HepG2 (cell line): Measurements from ENCODE around the gene KCNJ6. TPM values are rescaled to one million over a fixed set of nuclear protein-coding genes. Genes with fewer than 3 reads are reported as not detected.

Experiments
- BORCS8-MEF2B ChIP-seq: sonication (generic); formaldehyde crosslinking; IDR thresholded peaks from 2 replicates; pipeline ENCODE4 v1.8.0; 2022; ENCODE audit warnings: mild to moderate bottlenecking, missing genetic modification reagents
- CHCHD3 ChIP-seq: sonication (generic); formaldehyde crosslinking; IDR thresholded peaks from 2 replicates; pipeline ENCODE4 v1.8.0; 2022; ENCODE audit warnings: mild to moderate bottlenecking, missing genetic modification reagents, moderate library complexity
- DZIP1 ChIP-seq: sonication (generic); formaldehyde crosslinking; IDR thresholded peaks from 2 replicates; pipeline ENCODE4 v1.5.0; 2020; ENCODE audit warnings: mild to moderate bottlenecking, missing genetic modification reagents
- HNRNPK ChIP-seq: fragments of 200-400 bp; formaldehyde crosslinking; IDR thresholded peaks from 2 replicates; pipeline ENCODE4 v1.6.1; 2018; ENCODE audit warnings: low read length, low read depth, moderate library complexity, mild to moderate bottlenecking; ENCODE audit not compliant: poor library complexity, severe bottlenecking
- MTA3 ChIP-seq: sonication (generic); formaldehyde crosslinking; IDR thresholded peaks from 2 replicates; pipeline ENCODE4 v1.4.0; 2020; ENCODE audit warnings: missing genetic modification reagents
- NKX3-1 ChIP-seq: sonication (generic); formaldehyde crosslinking; IDR thresholded peaks from 2 replicates; pipeline ENCODE4 v1.5.0; 2020; ENCODE audit warnings: missing genetic modification reagents
- SRY ChIP-seq: sonication (generic); formaldehyde crosslinking; IDR thresholded peaks from 2 replicates; pipeline ENCODE4 v1.8.0; 2022; ENCODE audit warnings: mild to moderate bottlenecking, missing genetic modification reagents
- TAF15 ChIP-seq: fragments of 200-400 bp; formaldehyde crosslinking; IDR thresholded peaks from one replicate; pipeline ENCODE4 v1.6.1; 2018; ENCODE audit warnings: mild to moderate bottlenecking, low read depth, low read length; ENCODE audit not compliant: poor library complexity, severe bottlenecking
- ZNF205 ChIP-seq: IDR thresholded peaks from 2 replicates; pipeline ENCODE4 v1.6.1; 2018; ENCODE audit warnings: missing biosample characterization, missing genetic modification reagents
- polyA plus RNA-seq, 8 experiments: library from polyadenylated mRNA; depleted of rRNA in 3 of 8; stranded (reverse) in 7 of 8; unstranded in 1 of 8; fragments of >200 nt; fragmentation: Illumina TruSeq in 4 of 8; extraction: Trizol in 4 of 8; gene quantifications; 2 replicates each; pipeline versions ENCODE4 v1.2.1 to v1.2.3, GENCODE V29; 2011 to 2016; ENCODE audit warnings: low read depth in 4 of 8, missing spikeins in 1 of 8, mixed read lengths in 1 of 8; ENCODE audit not compliant: insufficient read depth in 1 of 8
- total RNA-seq, 5 experiments: library from RNA; depleted of rRNA; stranded (reverse); fragments of >200 nt; fragmentation: Illumina TruSeq; extraction: Trizol; gene quantifications; 2 replicates each; pipeline ENCODE4 v1.2.3, GENCODE V29; 2016; ENCODE audit warnings: low read depth in 1 of 5
- TF ChIP-seq, protein P1 (sequence below): sonication (generic); formaldehyde crosslinking; IDR thresholded peaks from 2 replicates; pipeline ENCODE4 v1.9.0; 2021; ENCODE audit warnings: mild to moderate bottlenecking, missing genetic modification reagents
- TF ChIP-seq, protein P2 (sequence below): IDR thresholded peaks from 2 replicates; pipeline ENCODE4 v1.6.1; 2016; ENCODE audit warnings: low read depth, missing genetic modification reagents, missing compliant biosample characterization
- TF ChIP-seq, protein P3 (sequence below): IDR thresholded peaks from 2 replicates; pipeline ENCODE4 v1.6.1; 2018; ENCODE audit warnings: missing genetic modification reagents, mild to moderate bottlenecking, missing compliant biosample characterization

KCNJ6 gene
- total and polyA plus RNA-seq, 2 of the 13 experiments (the other 11 are each of a cell fraction or from before 2014, with no cell fraction given): not detected

DNA sequence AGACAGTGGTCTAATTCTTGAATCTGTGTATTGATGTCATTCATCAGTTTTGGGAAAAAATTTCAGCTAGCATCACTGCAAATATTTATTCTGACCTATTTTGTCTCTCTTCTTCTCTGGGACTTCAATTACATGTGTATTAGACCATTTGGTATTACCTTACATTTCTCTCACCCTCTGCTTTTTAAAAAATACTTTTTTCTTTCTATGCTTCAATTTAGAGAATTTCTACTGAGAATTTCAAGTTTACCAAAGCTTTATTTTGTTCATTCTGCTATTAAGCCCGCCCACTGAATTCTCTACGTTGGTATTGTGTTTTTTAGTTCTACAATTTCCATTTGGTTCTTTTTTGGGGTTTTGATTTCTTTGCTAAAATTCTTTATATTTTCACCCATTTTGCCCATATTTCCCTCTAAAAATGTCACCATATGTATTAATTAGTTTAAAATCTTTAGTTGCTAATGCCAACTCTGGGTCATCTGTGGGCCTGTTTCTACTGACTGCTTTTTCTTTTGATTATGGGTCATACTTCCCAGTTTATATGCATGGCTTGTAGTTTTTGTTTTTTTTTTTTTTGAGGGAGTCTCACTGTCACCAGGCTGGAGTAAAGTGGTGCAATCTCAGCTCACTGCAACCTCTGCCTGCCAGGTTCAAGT lies 337.7 kb downstream of the KCNJ6 start (continued):
- TF ChIP-seq, protein P1, sequence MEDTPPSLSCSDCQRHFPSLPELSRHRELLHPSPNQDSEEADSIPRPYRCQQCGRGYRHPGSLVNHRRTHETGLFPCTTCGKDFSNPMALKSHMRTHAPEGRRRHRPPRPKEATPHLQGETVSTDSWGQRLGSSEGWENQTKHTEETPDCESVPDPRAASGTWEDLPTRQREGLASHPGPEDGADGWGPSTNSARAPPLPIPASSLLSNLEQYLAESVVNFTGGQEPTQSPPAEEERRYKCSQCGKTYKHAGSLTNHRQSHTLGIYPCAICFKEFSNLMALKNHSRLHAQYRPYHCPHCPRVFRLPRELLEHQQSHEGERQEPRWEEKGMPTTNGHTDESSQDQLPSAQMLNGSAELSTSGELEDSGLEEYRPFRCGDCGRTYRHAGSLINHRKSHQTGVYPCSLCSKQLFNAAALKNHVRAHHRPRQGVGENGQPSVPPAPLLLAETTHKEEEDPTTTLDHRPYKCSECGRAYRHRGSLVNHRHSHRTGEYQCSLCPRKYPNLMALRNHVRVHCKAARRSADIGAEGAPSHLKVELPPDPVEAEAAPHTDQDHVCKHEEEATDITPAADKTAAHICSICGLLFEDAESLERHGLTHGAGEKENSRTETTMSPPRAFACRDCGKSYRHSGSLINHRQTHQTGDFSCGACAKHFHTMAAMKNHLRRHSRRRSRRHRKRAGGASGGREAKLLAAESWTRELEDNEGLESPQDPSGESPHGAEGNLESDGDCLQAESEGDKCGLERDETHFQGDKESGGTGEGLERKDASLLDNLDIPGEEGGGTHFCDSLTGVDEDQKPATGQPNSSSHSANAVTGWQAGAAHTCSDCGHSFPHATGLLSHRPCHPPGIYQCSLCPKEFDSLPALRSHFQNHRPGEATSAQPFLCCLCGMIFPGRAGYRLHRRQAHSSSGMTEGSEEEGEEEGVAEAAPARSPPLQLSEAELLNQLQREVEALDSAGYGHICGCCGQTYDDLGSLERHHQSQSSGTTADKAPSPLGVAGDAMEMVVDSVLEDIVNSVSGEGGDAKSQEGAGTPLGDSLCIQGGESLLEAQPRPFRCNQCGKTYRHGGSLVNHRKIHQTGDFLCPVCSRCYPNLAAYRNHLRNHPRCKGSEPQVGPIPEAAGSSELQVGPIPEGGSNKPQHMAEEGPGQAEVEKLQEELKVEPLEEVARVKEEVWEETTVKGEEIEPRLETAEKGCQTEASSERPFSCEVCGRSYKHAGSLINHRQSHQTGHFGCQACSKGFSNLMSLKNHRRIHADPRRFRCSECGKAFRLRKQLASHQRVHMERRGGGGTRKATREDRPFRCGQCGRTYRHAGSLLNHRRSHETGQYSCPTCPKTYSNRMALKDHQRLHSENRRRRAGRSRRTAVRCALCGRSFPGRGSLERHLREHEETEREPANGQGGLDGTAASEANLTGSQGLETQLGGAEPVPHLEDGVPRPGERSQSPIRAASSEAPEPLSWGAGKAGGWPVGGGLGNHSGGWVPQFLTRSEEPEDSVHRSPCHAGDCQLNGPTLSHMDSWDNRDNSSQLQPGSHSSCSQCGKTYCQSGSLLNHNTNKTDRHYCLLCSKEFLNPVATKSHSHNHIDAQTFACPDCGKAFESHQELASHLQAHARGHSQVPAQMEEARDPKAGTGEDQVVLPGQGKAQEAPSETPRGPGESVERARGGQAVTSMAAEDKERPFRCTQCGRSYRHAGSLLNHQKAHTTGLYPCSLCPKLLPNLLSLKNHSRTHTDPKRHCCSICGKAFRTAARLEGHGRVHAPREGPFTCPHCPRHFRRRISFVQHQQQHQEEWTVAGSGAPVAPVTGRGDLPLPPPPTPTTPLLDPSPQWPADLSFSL (CRISPR knock-in tag): no peak
- no peak for TF ChIP-seq DZIP1 (CRISPR knock-in tag)
- no peak for TF ChIP-seq SRY (CRISPR knock-in tag)
- no peak for TF ChIP-seq BORCS8-MEF2B
- TF ChIP-seq, protein P2, sequence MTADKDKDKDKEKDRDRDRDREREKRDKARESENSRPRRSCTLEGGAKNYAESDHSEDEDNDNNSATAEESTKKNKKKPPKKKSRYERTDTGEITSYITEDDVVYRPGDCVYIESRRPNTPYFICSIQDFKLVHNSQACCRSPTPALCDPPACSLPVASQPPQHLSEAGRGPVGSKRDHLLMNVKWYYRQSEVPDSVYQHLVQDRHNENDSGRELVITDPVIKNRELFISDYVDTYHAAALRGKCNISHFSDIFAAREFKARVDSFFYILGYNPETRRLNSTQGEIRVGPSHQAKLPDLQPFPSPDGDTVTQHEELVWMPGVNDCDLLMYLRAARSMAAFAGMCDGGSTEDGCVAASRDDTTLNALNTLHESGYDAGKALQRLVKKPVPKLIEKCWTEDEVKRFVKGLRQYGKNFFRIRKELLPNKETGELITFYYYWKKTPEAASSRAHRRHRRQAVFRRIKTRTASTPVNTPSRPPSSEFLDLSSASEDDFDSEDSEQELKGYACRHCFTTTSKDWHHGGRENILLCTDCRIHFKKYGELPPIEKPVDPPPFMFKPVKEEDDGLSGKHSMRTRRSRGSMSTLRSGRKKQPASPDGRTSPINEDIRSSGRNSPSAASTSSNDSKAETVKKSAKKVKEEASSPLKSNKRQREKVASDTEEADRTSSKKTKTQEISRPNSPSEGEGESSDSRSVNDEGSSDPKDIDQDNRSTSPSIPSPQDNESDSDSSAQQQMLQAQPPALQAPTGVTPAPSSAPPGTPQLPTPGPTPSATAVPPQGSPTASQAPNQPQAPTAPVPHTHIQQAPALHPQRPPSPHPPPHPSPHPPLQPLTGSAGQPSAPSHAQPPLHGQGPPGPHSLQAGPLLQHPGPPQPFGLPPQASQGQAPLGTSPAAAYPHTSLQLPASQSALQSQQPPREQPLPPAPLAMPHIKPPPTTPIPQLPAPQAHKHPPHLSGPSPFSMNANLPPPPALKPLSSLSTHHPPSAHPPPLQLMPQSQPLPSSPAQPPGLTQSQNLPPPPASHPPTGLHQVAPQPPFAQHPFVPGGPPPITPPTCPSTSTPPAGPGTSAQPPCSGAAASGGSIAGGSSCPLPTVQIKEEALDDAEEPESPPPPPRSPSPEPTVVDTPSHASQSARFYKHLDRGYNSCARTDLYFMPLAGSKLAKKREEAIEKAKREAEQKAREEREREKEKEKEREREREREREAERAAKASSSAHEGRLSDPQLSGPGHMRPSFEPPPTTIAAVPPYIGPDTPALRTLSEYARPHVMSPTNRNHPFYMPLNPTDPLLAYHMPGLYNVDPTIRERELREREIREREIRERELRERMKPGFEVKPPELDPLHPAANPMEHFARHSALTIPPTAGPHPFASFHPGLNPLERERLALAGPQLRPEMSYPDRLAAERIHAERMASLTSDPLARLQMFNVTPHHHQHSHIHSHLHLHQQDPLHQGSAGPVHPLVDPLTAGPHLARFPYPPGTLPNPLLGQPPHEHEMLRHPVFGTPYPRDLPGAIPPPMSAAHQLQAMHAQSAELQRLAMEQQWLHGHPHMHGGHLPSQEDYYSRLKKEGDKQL (CRISPR knock-in tag): no peak
- no peak for TF ChIP-seq NKX3-1 (CRISPR knock-in tag)
- TF ChIP-seq, protein P3, sequence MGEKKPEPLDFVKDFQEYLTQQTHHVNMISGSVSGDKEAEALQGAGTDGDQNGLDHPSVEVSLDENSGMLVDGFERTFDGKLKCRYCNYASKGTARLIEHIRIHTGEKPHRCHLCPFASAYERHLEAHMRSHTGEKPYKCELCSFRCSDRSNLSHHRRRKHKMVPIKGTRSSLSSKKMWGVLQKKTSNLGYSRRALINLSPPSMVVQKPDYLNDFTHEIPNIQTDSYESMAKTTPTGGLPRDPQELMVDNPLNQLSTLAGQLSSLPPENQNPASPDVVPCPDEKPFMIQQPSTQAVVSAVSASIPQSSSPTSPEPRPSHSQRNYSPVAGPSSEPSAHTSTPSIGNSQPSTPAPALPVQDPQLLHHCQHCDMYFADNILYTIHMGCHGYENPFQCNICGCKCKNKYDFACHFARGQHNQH (CRISPR knock-in tag): no peak
- no peak for TF ChIP-seq CHCHD3
- no peak for TF ChIP-seq TAF15
- TF ChIP-seq MTA3 (CRISPR knock-in tag): no peak
- TF ChIP-seq ZNF205 (CRISPR knock-in tag): no peak
- TF ChIP-seq HNRNPK: no peak
